ENCODE results near the gene MEAF6.

The MEAF6 gene

GRCh38 chr1:37482796-37483744 is 31.5 kb downstream of the MEAF6 start:
- no peak for DNase-seq

- no peak for DNase-seq
Observed at GRCh38 chr1:37482004-37482785, 32.4 kb downstream of the MEAF6 start.

- DNase-seq, result no peak
Observed at GRCh38 chr1:37481289-37482003, 33.1 kb downstream of the MEAF6 start.

- no peak for DNase-seq
Observed at GRCh38 chr1:37480581-37481288, 33.8 kb downstream of the MEAF6 start.

- DNase-seq, result no peak
Observed at GRCh38 chr1:37480125-37480466, 34.5 kb downstream of the MEAF6 start.

- peak; percentile 70 for DNase-seq
Observed at GRCh38 chr1:37479255-37480124, 35.1 kb downstream of the MEAF6 start.

GRCh38 chr1:37478890-37479254 is 35.7 kb downstream of the MEAF6 start:
- peak; percentile 19 for DNase-seq

GRCh38 chr1:37478451-37478881 is 36.1 kb downstream of the MEAF6 start:
- peak; percentile 16 for DNase-seq

GRCh38 chr1:37477946-37478345 is 36.6 kb downstream of the MEAF6 start:
- DNase-seq, result no peak

- DNase-seq, result peak; percentile 14
Observed at GRCh38 chr1:37477198-37477931, 37.2 kb downstream of the MEAF6 start.

- no peak for DNase-seq
Observed at GRCh38 chr1:37476460-37477197, 37.9 kb downstream of the MEAF6 start.

GRCh38 chr1:37476087-37476452 is 38.5 kb downstream of the MEAF6 start:
- no peak for DNase-seq

GRCh38 chr1:37475380-37476086 is 39.0 kb downstream of the MEAF6 start:
- no peak for DNase-seq

GRCh38 chr1:37474697-37475379 is 39.7 kb downstream of the MEAF6 start:
- peak; percentile 36 for DNase-seq

- peak; percentile 88 for DNase-seq
Observed at GRCh38 chr1:37474046-37474696, 40.4 kb downstream of the MEAF6 start, which contains the start of gene ZC3H12A. TSS of gene ZC3H12A (plus strand) at chr1:37474580. CDS start at chr1:37475497, 917 bp downstream.

- peak; percentile 47 for DNase-seq
Observed at GRCh38 chr1:37473431-37474045, 41.0 kb downstream of the MEAF6 start.

GRCh38 chr1:37472994-37473393 is 41.6 kb downstream of the MEAF6 start:
- DNase-seq, result no peak

GRCh38 chr1:37472281-37472680 is 42.3 kb downstream of the MEAF6 start:
- no peak for DNase-seq
